Keratinocyte (primary cell): ENCODE measurements around the gene COL7A1. TPM values are rescaled to one million over a fixed set of nuclear protein-coding genes. Genes with fewer than 3 reads are reported as not detected.

ENCODE experiments used
- DNase-seq: peaks from one replicate; pipeline ENCODE4 v3.0.0-alpha.2; 2011; ENCODE audit warnings: low read depth, missing footprints, low spot score
- FAIRE-seq: peaks from 2 replicates; lab custom pipeline; 2011; peaks lifted over from hg19 to GRCh38; lab: Jason Lieb, UNC
- H2AFZ ChIP-seq: 2 replicates; pipeline ENCODE4 v1.6.0; 2012; ENCODE audit warnings: low read length, control low read depth, inconsistent platforms; ENCODE audit not compliant: control insufficient read depth
- H3K27ac ChIP-seq: 2 replicates; pipeline ENCODE4 v1.5.1; 2011; ENCODE audit warnings: low read length; ENCODE audit not compliant: control insufficient read depth, insufficient read depth
- H3K27me3 ChIP-seq: 3 replicates; pipeline ENCODE4 v1.6.0; 2011; ENCODE audit warnings: low read length; ENCODE audit not compliant: control insufficient read depth, insufficient read depth; ENCODE audit errors: extremely low read depth
- H3K36me3 ChIP-seq, 2 experiments: 2 replicates in 1 of 2; 3 replicates in 1 of 2; pipeline ENCODE4 v1.5.1; 2011; ENCODE audit warnings: low read length in 2 of 2, mild to moderate bottlenecking in 1 of 2; ENCODE audit not compliant: control insufficient read depth in 2 of 2, insufficient read depth in 2 of 2; ENCODE audit errors: extremely low read depth in 1 of 2
- H3K4me1 ChIP-seq: 3 replicates; pipeline ENCODE4 v1.5.1; 2011; ENCODE audit warnings: low read length; ENCODE audit not compliant: control insufficient read depth, insufficient read depth; ENCODE audit errors: extremely low read depth
- H3K4me2 ChIP-seq: 3 replicates; pipeline ENCODE4 v1.6.0; 2011; ENCODE audit warnings: low read depth, low read length; ENCODE audit not compliant: control insufficient read depth, insufficient read depth; ENCODE audit errors: extremely low read depth
- H3K4me3 ChIP-seq, 3 experiments: fragments of 200-600 bp in 1 of 3; sonication (generic) in 1 of 3; 2 replicates in 2 of 3; 3 replicates in 1 of 3; pipeline ENCODE4 v1.5.1; 2011 to 2016; ENCODE audit warnings: low read length in 3 of 3, mild to moderate bottlenecking in 3 of 3, control low read depth in 2 of 3, inconsistent platforms in 1 of 3, low read depth in 1 of 3, mixed read lengths in 1 of 3, mixed run types in 1 of 3, moderate library complexity in 1 of 3; ENCODE audit not compliant: control insufficient read depth in 2 of 3, insufficient read depth in 2 of 3; ENCODE audit errors: extremely low read depth in 1 of 3
- H3K79me2 ChIP-seq: 2 replicates; pipeline ENCODE4 v1.6.0; 2012; ENCODE audit warnings: low read length; ENCODE audit not compliant: control insufficient read depth, insufficient read depth
- H3K9ac ChIP-seq: 3 replicates; pipeline ENCODE4 v1.6.0; 2011; ENCODE audit warnings: low read length; ENCODE audit not compliant: control insufficient read depth, insufficient read depth; ENCODE audit errors: extremely low read depth
- H3K9me1 ChIP-seq: 3 replicates; pipeline ENCODE4 v1.6.0; 2011; ENCODE audit warnings: low read length; ENCODE audit not compliant: control insufficient read depth, insufficient read depth; ENCODE audit errors: extremely low read depth
- H3K9me3 ChIP-seq: 2 replicates; pipeline ENCODE4 v1.5.1; 2012; ENCODE audit warnings: low read depth, low read length; ENCODE audit not compliant: control insufficient read depth
- H4K20me1 ChIP-seq: 3 replicates; pipeline ENCODE4 v1.6.0; 2011; ENCODE audit warnings: low read length; ENCODE audit not compliant: control insufficient read depth, insufficient read depth; ENCODE audit errors: extremely low read depth
- EZH2 ChIP-seq: IDR thresholded peaks from one replicate; pipeline ENCODE4 v1.6.1; 2012; ENCODE audit warnings: inconsistent platforms, mild to moderate bottlenecking, low read length, moderate library complexity
- dilution Hi-C: fragments of 300-500 bp; cut with MboI; formaldehyde crosslinking; loops from one replicate; pipeline ENCODE4 v1.7.0; 2020; ENCODE audit warnings: low sequenced_read_pairs; ENCODE audit not compliant: extremely low pct_ligation_motif_present
- polyA plus RNA-seq, 5 experiments: library from polyadenylated mRNA; depleted of rRNA in 3 of 5; stranded (reverse) in 3 of 5; stranded (forward) in 1 of 5; unstranded in 1 of 5; fragments of >200 nt; gene quantifications; 1 replicate in 1 of 5; 2 replicates in 3 of 5; 3 replicates in 1 of 5; pipeline versions ENCODE4 v1.2.1 to v1.2.3, GENCODE V29; 2011 to 2012; ENCODE audit warnings: missing spikeins in 2 of 5, low read depth in 1 of 5, low replicate concordance in 1 of 5
- TF ChIP-seq, protein P1 (sequence below), 3 experiments: IDR thresholded peaks in 1 of 3; conservative IDR thresholded peaks in 1 of 3; optimal IDR thresholded peaks in 1 of 3; 2 replicates in 2 of 3; 3 replicates in 1 of 3; pipeline versions ENCODE3 to v1.5.1; 2011; ENCODE audit warnings: low read length in 3 of 3, mild to moderate bottlenecking in 3 of 3, moderate library complexity in 2 of 3, control low read depth in 1 of 3, inconsistent platforms in 1 of 3; ENCODE audit not compliant: insufficient read depth in 2 of 3; ENCODE audit errors: extremely low read depth in 1 of 3

Gene COL7A1
- polyA plus RNA-seq, 1 donor (not counting 4 experiments of a cell fraction or from before 2014, with no cell fraction given), result 59.4 TPM

DNA sequence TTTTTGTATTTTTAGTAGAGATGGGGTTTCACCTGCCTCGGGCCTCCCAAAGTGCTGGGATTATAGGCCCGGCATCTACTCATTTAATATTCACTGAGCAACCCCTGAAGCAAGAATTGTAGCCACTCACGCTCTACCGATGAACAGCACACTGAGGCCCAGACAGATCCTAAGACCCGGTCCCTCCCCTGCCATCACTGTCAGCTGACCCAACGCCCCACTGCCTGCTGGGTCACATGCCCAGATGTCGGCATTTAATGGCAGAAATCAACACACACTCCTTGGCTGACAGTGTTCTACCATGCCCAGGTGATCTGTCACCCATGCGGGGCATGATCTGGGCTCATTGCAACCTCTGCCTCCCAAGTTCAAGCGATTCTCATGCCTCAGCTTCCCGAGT, 29.6 kb upstream of the COL7A1 start:
- dilution Hi-C loops, result no loop called here
- Histone ChIP-seq H3K9me1 (no peaks in the 10 kb centered on the region), H3K79me2 (no peaks in the 10 kb centered on the region), H3K27ac (no peak overlapping the region), H3K9ac (no peak overlapping the region), H2AFZ (no peak overlapping the region), H3K36me3 (peaks cover 27 to 32% of the 10 kb centered on the region in 2 experiments), H3K9me3 (no peaks in the 10 kb centered on the region), H3K27me3 (no peaks in the 10 kb centered on the region), H3K4me1 (no peaks in the 10 kb centered on the region), H3K4me2 (no peak overlapping the region), H4K20me1 (no peaks in the 10 kb centered on the region), H3K4me3 (no peak overlapping the region)
- no peak for DNase-seq
- no peak for TF ChIP-seq EZH2
- TF ChIP-seq, protein P1, sequence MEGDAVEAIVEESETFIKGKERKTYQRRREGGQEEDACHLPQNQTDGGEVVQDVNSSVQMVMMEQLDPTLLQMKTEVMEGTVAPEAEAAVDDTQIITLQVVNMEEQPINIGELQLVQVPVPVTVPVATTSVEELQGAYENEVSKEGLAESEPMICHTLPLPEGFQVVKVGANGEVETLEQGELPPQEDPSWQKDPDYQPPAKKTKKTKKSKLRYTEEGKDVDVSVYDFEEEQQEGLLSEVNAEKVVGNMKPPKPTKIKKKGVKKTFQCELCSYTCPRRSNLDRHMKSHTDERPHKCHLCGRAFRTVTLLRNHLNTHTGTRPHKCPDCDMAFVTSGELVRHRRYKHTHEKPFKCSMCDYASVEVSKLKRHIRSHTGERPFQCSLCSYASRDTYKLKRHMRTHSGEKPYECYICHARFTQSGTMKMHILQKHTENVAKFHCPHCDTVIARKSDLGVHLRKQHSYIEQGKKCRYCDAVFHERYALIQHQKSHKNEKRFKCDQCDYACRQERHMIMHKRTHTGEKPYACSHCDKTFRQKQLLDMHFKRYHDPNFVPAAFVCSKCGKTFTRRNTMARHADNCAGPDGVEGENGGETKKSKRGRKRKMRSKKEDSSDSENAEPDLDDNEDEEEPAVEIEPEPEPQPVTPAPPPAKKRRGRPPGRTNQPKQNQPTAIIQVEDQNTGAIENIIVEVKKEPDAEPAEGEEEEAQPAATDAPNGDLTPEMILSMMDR (optimal IDR thresholded peaks at IDR 0.05 in 1 of 3, IDR thresholded peaks at IDR 0.05 in 1 of 3, conservative IDR thresholded peaks at IDR 0.05 in 1 of 3; ENCODE audit: extremely low read depth in 1 of 3, insufficient read depth in 2 of 3, low read length in 3 of 3), result no peak
- no peak for FAIRE-seq

DNA sequence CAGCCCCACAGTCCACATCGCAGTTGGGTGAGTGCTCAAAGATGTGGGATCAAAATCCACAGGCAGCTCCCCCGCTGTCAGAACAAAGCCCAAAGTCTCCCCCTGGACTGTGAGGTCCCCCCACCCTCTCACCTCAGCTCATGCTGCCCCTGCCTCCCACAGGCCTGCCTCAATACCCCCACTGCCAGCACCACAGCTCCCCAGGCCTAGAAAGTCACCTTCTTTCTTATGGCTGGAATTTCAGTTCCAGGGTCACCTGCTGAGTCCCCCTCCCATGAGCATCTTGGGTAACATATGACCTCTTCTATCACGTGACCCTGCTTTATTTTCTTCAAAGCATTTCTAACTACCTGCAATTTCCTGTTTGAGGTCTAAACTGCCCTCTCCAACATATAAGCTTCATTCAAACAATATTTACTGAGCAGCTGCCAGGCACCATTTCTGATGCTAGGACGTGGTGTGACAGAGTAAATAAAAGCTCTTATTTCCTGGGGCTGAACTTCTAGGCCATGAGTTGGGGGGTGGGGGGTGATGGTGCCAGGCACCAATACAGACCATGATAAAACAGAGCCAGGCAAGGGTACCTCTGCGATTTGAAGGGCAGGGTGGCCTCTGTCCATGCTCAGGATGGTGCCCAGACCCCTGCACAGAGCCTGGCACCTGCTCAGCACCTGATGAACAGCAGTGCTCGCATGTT, 28.9 kb upstream of the COL7A1 start:
- no peaks in the 10 kb centered on the region for H4K20me1 ChIP-seq
- peaks cover 24 to 26% of the 10 kb centered on the region in 2 experiments for H3K36me3 ChIP-seq
- H3K9ac ChIP-seq, result no peak overlapping the region
- H3K9me1 ChIP-seq, result no peaks in the 10 kb centered on the region
- no peak overlapping the region for H3K27ac ChIP-seq
- TF ChIP-seq, protein P1 (optimal IDR thresholded peaks at IDR 0.05 in 1 of 3, IDR thresholded peaks at IDR 0.05 in 1 of 3, conservative IDR thresholded peaks at IDR 0.05 in 1 of 3; ENCODE audit: extremely low read depth in 1 of 3, insufficient read depth in 2 of 3, low read length in 3 of 3), result no peak
- no peak for TF ChIP-seq EZH2
- FAIRE-seq (no peak), DNase-seq (no peak)
- no peaks in the 10 kb centered on the region for H3K27me3 ChIP-seq
- dilution Hi-C loops, result no loop called here
- no peak overlapping the region for H3K4me3 ChIP-seq
- H3K4me2 ChIP-seq, result no peak overlapping the region
- H3K79me2 ChIP-seq, result no peaks in the 10 kb centered on the region
- no peaks in the 10 kb centered on the region for H3K9me3 ChIP-seq
- no peaks in the 10 kb centered on the region for H3K4me1 ChIP-seq
- H2AFZ ChIP-seq, result no peak overlapping the region
